HepG2 (cell line): Measurements from ENCODE around the gene L3MBTL4. TPM values are rescaled to one million over a fixed set of nuclear protein-coding genes. Genes with fewer than 3 reads are reported as not detected.

Experiments
- ATAC-seq: fragments of 200-7000 bp; cut with Tn5 transposase; 3 replicates; pipeline ENCODE4 v1.9.1; 2020; ENCODE audit warnings: mild to moderate bottlenecking, moderate library complexity
- BruUV-seq: library from RNA; stranded (reverse); fragments of 400-500 nt; replicated peaks from 2 replicates; lab custom pipeline; 2021; lab: Mats Ljungman, UMichigan
- CTCF ChIA-PET: fragments of 300-600 bp; formaldehyde crosslinking; extraction: SDS; loops from one replicate; lab custom pipeline; 2021; ENCODE audit warnings: low total read pairs, inconsistent platforms, low intra/inter-chr PET ratio; lab: Yijun Ruan, JAX
- POLR2A ChIA-PET: fragments of 350-600 bp; sonication (Branson Sonifier 250); formaldehyde crosslinking; loops from one replicate; lab custom pipeline; 2020; ENCODE audit warnings: antibody characterized with exemption, inconsistent platforms; lab: Yijun Ruan, JAX
- DNase-seq: peaks from one replicate; pipeline ENCODE4 v3.0.0-alpha.2; 2015; ENCODE audit warnings: low spot score
- FAIRE-seq: peaks from 3 replicates; lab custom pipeline; 2011; peaks lifted over from hg19 to GRCh38; lab: Jason Lieb, UNC
- H2AFZ ChIP-seq: one replicate; pipeline ENCODE4 v1.6.1; 2011; ENCODE audit warnings: low read length, inconsistent platforms
- H3K27ac ChIP-seq: fragments of 300-600 bp; 3 replicates; pipeline ENCODE4 v1.8.0; 2011; ENCODE audit warnings: mixed run types, mild to moderate bottlenecking, mixed read lengths, low read length, inconsistent platforms; ENCODE audit not compliant: insufficient read depth; ENCODE audit errors: extremely low read length
- H3K27me3 ChIP-seq, 2 experiments: fragments of 200-600 bp in 1 of 2; 2 replicates in 1 of 2; 3 replicates in 1 of 2; pipeline versions ENCODE4 v1.6.0 to v1.8.0; 2011; ENCODE audit warnings: low read length in 2 of 2, mild to moderate bottlenecking in 2 of 2, moderate library complexity in 2 of 2, inconsistent platforms in 1 of 2; ENCODE audit not compliant: insufficient read depth in 2 of 2, control insufficient read depth in 1 of 2
- H3K36me3 ChIP-seq, 2 experiments: fragments of 200-600 bp in 1 of 2; replicated peaks in 1 of 2; 2 replicates in 1 of 2; 3 replicates in 1 of 2; pipeline versions ENCODE4 v1.5.1 to v1.8.0; 2011; ENCODE audit warnings: low read length in 2 of 2, inconsistent platforms in 1 of 2; ENCODE audit not compliant: insufficient read depth in 2 of 2, control insufficient read depth in 1 of 2
- H3K4me1 ChIP-seq: 2 replicates; pipeline ENCODE4 v1.5.1; 2012; ENCODE audit warnings: low read length, inconsistent platforms; ENCODE audit not compliant: insufficient read depth
- H3K4me2 ChIP-seq: 2 replicates; pipeline ENCODE4 v1.6.0; 2011; ENCODE audit warnings: low read depth, low read length, inconsistent platforms
- H3K4me3 ChIP-seq, 3 experiments: fragments of 200-600 bp in 1 of 3; sonication (generic), shearing (Covaris generic) in 1 of 3; replicated peaks in 1 of 3; 2 replicates each; pipeline ENCODE4 v1.5.1; 2011 to 2016; ENCODE audit warnings: low read length in 3 of 3, inconsistent platforms in 2 of 3, low read depth in 2 of 3, mild to moderate bottlenecking in 2 of 3, control low read depth in 1 of 3, mixed read lengths in 1 of 3; ENCODE audit not compliant: insufficient read depth in 1 of 3
- H3K79me2 ChIP-seq: one replicate; pipeline ENCODE4 v1.6.1; 2011; ENCODE audit warnings: low read length, inconsistent platforms; ENCODE audit not compliant: insufficient read depth
- H3K9ac ChIP-seq: 2 replicates; pipeline ENCODE4 v1.6.0; 2011; ENCODE audit warnings: mild to moderate bottlenecking, low read depth, low read length, inconsistent platforms; ENCODE audit not compliant: insufficient read depth
- H3K9me3 ChIP-seq: 2 replicates; pipeline ENCODE4 v1.5.1; 2012; ENCODE audit warnings: mild to moderate bottlenecking, low read length
- H4K20me1 ChIP-seq: 2 replicates; pipeline ENCODE4 v1.6.0; 2011; ENCODE audit warnings: inconsistent platforms, mild to moderate bottlenecking, low read length, moderate library complexity; ENCODE audit not compliant: insufficient read depth
- CERS6 ChIP-seq: sonication (generic); formaldehyde crosslinking; IDR thresholded peaks from 2 replicates; pipeline ENCODE4 v1.5.0; 2020; ENCODE audit warnings: missing genetic modification reagents
- HIC2 ChIP-seq: sonication (generic); formaldehyde crosslinking; IDR thresholded peaks from 2 replicates; pipeline ENCODE4 v1.9.0; 2022; ENCODE audit warnings: low read depth, missing genetic modification reagents
- HOXA5 ChIP-seq: sonication (generic); formaldehyde crosslinking; IDR thresholded peaks from 2 replicates; pipeline ENCODE4 v1.4.0; 2020; ENCODE audit warnings: missing genetic modification reagents
- KMT2A ChIP-seq: sonication (generic); formaldehyde crosslinking; IDR thresholded peaks from 2 replicates; pipeline ENCODE4 v1.4.0; 2020; ENCODE audit warnings: missing genetic modification reagents
- LRRFIP1 ChIP-seq: sonication (generic); formaldehyde crosslinking; conservative IDR thresholded peaks from 2 replicates; pipeline ENCODE4 v1.4.0; 2020; ENCODE audit warnings: missing genetic modification reagents
- RARA ChIP-seq: IDR thresholded peaks from 2 replicates; pipeline ENCODE4 v1.6.1; 2016; ENCODE audit warnings: missing genetic modification reagents, missing compliant biosample characterization
- SIN3A ChIP-seq: IDR thresholded peaks from 2 replicates; pipeline ENCODE4 v1.6.1; 2011; ENCODE audit warnings: low read depth, mild to moderate bottlenecking, control low read depth, low read length, borderline replicate concordance
- ZNF34 ChIP-seq: sonication (generic); formaldehyde crosslinking; IDR thresholded peaks from 2 replicates; pipeline ENCODE4 v1.4.0; 2020; ENCODE audit warnings: mild to moderate bottlenecking, missing genetic modification reagents, borderline replicate concordance
- WGBS: methylation state at CpG from one replicate; pipeline ENCODE4 v1.1.6; 2017; ENCODE audit warnings: low lambda C conversion rate; 5-methylcytosine and 5-hydroxymethylcytosine counted together
- in situ Hi-C: cut with HindIII; loops from 2 replicates; pipeline ENCODE4 v1.10.0; 2017; ENCODE audit warnings: low pct_unique_long_range_greater_than_20kb; ENCODE audit not compliant: extremely low pct_ligation_motif_present
- intact Hi-C: fragments of 100-400 bp; cut with micrococcal nuclease; formaldehyde crosslinking; loops from one replicate; pipeline ENCODE4 v1.10.0; 2022; ENCODE audit not compliant: unreplicated experiment
- polyA plus RNA-seq, 8 experiments: library from polyadenylated mRNA; depleted of rRNA in 3 of 8; stranded (reverse) in 7 of 8; unstranded in 1 of 8; fragments of >200 nt; fragmentation: Illumina TruSeq in 4 of 8; extraction: Trizol in 4 of 8; gene quantifications; 2 replicates each; pipeline versions ENCODE4 v1.2.1 to v1.2.3, GENCODE V29; 2011 to 2016; ENCODE audit warnings: low read depth in 4 of 8, missing spikeins in 1 of 8, mixed read lengths in 1 of 8; ENCODE audit not compliant: insufficient read depth in 1 of 8
- total RNA-seq, 5 experiments: library from RNA; depleted of rRNA; stranded (reverse); fragments of >200 nt; fragmentation: Illumina TruSeq; extraction: Trizol; gene quantifications; 2 replicates each; pipeline ENCODE4 v1.2.3, GENCODE V29; 2016; ENCODE audit warnings: low read depth in 1 of 5

The L3MBTL4 gene
- total and polyA plus RNA-seq, 2 of the 13 experiments (the other 11 are each of a cell fraction or from before 2014, with no cell fraction given): 10.8 to 13.3 TPM

- TF ChIP-seq ZNF34 (CRISPR knock-in tag): no peak
- no peak for TF ChIP-seq LRRFIP1 (CRISPR knock-in tag)
- no peak for TF ChIP-seq CERS6
- TF ChIP-seq KMT2A (CRISPR knock-in tag): no peak
Measured at GRCh38 chr18:5967666-5968065, 447.0 kb downstream of the L3MBTL4 start (continued).

- Histone ChIP-seq H2AFZ (no peak overlapping the region), H3K36me3 (peaks cover 0 to 1% of the 10 kb centered on the region in 2 experiments; a peak in 2 of 5 replicates), H4K20me1 (no peaks in the 10 kb centered on the region), H3K9ac (no peak overlapping the region), H3K4me2 (no peak overlapping the region), H3K27ac (no peak overlapping the region), H3K4me3 (no peak overlapping the region), H3K9me3 (no peaks in the 10 kb centered on the region), H3K27me3 (no peaks in the 10 kb centered on the region), H3K4me1 (peaks cover 49% of the 10 kb centered on the region), H3K79me2 (no peaks in the 10 kb centered on the region)
- 97% methylated on average over 8 of the region's 8 CpGs for WGBS
- ChIA-PET POLR2A (no interaction called here), CTCF (no interaction called here)
- ATAC-seq: no peak
- BruUV-seq: no TSS peak
- no peak for FAIRE-seq
- TF ChIP-seq SIN3A (no peak), HOXA5 (CRISPR knock-in tag) (no peak), RARA (CRISPR knock-in tag) (no peak), HIC2 (CRISPR knock-in tag) (no peak)
- in situ Hi-C loops: no loop called here
- intact Hi-C loops: no loop called here
- no peak for DNase-seq
Measured at GRCh38 chr18:5967007-5967406, 447.7 kb downstream of the L3MBTL4 start.
